ENCODE data around the gene FAF1.
"Not testable (repeated sequence)": the region's sequence is repeated elsewhere in the genome, so short reads cannot be mapped to it uniquely, and the experiment has no call there.

FAF1 gene

DNA sequence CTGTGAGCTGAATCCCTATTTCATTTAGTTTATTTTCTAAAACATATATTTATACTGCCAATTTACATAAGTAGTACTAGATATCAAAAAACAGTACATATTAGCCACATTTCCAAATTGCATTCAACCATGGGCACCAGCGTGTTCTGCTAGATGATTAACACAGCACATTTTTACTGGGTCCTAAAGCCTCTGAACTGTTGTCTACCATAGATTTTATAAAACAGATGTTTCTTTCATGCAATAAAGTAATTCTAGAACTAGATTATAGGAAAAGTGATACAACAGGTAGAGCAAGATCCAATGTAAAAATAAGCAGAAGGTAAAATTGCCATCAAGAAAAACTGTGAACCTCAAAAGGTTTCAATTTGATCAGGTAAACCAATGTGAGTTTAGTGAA lies 108.6 kb downstream of the FAF1 start:
- FAIRE-seq (no peak), DNase-seq (ENCODE audit: low spot score) (no peak)

DNA sequence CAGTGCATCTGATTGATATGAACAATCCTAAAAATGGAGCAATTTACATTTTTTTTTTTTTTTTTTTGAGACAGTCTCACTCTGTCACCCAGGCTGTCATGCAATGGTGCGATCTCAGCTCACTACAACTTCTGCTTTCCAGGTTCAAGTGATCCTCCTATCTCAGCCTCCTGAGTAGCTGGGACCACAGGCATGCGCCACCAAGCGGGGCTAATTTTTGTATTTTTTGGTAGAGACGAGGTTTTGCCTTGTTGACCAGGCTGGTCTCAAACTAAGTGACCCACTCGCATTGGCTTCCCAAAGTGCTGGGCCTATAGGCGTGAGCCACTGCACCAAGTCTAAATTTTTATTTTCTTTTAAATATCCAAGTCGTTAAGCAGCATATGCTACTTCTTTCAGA lies 109.0 kb downstream of the FAF1 start:
- no peak for DNase-seq (ENCODE audit: low spot score)
- no peak for FAIRE-seq

DNA sequence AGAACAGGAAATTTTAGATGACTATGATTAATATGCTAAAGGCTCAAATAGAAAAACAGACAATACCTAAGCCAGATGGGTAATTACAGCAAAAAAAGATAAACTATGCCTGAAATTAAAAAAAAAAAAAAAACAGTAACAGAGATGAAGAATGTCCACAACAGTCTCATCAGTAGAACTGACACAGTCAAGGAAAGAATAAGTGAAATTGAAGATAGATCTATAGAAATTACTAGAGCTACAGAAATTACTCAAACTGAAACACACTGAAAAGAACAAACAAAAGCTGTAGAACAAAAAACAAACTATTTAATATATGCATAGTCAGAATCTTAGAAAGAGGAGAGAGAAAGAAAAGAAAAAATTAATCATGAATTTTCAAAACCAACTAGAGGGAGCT lies 112.8 kb downstream of the FAF1 start:
- no peak for FAIRE-seq

DNA sequence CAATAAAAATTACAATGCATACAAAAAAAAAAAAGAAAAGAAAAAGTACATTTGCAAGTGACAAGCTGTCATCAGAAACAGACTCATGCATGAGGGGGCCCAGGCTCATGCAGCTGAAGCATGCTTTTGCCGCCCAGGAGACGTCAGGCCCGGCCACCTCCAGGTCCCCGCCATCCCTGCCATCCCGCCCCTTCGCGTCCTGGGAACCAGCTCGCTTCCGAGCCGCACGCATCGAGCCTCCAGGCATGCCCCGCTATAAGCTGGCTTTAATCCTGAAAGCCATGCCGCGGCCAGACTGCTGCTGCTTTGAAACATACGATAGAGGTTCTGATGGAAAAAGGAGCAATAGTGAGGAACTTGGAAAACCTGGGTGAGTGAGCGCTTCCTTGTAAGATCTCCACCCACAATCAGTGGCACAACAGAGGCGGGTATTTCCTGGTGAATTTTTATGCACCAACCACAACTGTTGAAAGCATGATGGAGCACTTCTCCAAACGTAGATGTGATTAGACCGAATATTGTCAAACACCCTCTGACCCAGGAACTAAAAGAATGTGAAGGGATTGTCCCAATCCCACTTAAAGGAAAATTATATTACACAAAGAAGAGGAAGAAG lies 113.7 kb downstream of the FAF1 start:
- DNase-seq (ENCODE audit: low spot score) (no peak), FAIRE-seq (no peak)

More for the DNA sequence above, 112.8 kb downstream of the FAF1 start:
- no peak for DNase-seq (ENCODE audit: low spot score)

DNA sequence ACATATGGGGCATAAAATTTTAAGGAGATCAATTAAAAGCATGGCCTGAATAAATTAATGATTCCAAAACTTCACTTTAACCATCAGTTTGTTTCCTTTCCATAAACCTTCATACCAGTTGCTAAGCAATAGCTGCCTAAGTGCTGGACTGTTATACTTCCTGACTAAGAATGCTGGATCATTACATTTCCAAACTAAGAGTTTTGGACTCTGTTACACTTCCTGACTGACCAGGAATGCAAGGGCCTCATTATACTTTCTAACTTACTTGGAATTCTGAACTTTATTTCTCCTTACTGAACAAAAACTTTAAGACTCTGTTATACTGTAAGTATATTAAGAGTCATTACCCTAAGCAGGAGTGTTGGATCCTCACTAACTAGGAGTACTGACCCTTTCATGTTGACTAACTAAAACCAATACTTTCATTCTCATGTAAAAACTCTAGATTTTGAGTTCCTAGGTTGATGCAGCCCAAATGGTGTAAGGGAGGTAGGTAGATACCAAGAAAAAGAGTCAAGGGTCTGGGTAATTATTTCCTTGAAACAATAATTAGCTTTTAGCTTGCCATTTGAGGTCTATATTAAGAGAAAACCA lies 118.2 kb downstream of the FAF1 start:
- FAIRE-seq: no peak
- DNase-seq (ENCODE audit: low spot score): no peak

DNA sequence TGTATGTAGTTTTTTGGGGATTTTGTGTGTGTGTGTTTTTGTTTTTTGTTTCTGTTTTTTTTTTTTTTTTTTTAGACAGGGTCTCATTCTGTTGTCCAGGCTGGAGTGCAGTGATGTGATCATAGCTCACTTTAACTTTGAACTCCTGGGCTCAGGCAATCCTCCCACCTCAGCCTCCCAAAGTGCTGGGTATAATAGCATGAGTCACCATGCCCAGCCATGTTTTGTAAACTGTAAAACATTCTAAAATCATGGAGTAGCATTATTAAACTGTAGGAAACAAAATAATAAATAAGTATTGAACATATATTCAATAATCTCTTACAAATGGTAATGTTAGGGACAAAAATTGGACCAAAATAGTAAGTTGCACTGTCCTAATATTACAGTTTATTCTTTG lies 124.0 kb downstream of the FAF1 start:
- FAIRE-seq (no peak), DNase-seq (ENCODE audit: low spot score) (no peak)

DNA sequence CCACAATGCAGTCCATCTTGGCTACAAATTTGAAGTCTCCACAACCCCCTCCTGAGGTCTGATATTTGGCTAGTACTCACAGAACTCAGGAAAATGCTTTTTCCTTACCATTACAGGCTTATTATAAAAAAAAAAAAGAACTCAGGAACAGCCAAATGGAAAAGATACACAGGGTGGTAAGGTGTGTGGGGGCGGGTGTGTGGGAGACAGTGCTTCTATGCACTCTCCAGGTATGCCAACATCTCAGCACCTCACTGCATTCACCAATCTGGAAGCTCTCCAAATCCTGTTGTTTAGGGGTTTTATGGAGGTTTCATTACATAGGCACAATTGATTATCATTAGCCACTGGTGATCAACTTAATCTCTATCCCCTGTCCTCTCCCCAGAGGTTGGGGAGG lies 126.9 kb downstream of the FAF1 start:
- FAIRE-seq: no peak
- no peak for DNase-seq (ENCODE audit: low spot score)

DNA sequence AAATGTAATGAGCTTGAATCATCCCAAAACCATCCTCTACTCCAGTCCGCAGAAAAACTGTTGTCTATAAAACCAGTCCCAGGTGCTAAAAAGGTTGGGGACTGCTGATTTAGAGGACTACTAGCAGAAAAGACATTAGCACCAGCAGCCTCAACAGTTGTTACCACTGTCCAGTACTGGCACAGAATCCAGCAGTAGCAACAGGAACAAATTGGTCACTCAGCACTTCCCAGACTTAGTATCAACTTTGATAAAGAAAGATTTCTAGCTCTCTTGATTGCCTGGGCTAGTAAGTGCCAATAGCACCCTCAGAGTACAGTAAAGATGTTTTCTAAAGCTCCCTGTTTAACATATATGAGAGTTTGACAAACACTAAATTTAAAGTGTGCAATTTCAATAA lies 127.9 kb downstream of the FAF1 start:
- FAIRE-seq: no peak
- DNase-seq (ENCODE audit: low spot score): no peak

DNA sequence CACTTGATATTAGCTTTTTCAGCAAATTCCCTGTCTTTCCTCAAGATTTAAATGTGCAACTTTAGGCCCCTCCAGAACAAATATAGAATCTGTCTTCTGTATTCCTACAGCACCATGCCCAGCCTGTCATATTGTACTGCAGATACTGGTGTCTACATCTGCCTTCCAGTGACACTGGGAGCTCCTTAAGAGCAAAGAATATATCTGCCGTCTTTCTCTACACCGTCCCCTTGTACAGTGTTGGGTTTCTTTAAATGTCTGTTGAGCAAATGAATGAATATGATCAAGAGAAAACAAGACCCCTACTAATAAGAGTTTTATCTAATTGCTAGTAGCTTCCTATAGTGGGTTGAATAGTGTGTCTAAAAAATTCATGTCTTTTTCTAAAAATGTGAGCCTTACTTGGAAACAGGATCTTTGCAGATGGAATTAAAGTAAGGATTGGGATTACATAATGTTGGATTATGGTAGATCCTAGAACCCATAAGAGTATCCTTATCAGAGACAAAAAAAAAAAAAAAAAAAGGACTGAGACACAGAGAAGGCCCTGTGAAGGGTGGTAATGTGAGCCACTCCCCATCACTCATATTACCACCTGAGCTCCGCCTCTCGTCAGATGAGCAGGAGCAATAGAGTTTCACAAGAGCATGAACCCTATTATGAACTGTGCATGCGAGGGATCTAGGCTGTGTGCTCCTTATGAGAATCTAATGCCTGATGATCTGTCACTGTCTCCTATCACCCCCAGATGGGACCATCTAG lies 128.6 kb downstream of the FAF1 start:
- FAIRE-seq (no peak), DNase-seq (ENCODE audit: low spot score) (no peak)

DNA sequence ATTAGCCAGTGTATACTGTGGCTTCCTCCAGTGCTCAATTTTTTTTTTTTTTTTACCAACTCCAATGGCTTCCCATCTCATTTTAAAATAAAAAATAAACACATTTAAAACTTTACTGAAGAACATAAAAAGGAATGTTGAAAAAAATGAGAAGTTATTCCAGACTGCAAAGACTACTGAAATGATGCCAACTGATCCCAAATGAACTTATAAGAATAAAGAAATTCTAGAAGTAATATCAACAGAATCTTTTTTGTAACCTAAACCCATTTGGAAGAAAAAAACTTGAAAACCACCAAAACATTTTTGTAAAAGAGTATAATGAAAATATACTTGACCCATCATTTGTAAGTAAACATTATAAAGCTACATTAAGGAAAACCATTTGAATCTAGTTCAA lies 129.4 kb downstream of the FAF1 start:
- DNase-seq (ENCODE audit: low spot score): no peak

DNA sequence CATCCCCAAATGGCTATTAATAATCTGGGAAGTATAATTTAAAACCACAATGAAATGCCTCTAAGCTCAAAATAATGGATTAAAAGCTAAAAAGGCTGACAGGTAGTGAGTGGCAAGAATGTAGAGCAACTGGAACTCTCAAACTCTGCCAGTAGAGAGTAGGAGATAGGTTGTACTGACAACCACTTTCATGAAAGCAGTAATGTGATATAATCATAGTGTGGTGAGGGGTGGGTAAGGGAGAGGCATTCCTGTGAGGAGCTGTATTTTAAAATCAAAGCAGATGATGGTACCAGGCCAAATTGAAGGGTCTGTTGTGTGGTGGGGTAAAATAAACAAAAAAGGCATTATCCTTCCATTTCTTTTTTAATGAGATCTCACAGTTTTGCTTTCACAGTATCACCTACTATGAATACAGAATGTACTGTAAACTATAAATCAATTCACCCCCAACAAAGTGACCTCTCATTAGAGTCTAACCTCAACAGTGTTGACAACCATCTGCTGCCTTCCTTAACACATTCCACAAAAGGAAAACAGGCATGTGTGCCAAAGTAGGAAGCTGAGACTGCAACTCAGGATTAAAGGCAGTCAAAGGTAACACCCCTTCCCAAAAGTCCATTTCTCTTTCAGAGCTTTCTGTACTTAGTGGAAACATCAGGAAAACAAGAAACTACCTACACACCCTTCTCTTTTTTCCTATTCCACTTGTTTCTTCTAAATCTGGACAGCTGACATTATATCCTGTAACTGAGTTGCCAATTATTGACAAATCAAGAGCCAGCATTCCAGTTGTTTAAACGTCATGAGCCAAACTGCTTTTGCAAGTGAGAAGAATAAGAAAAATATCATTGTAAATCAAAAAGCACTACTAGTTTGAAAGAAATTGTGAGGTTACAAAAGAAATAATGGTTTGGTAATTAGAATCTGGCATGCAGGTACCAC lies 130.8 kb downstream of the FAF1 start:
- FAIRE-seq (no peak), DNase-seq (ENCODE audit: low spot score) (no peak)

More for the DNA sequence above, 129.4 kb downstream of the FAF1 start:
- no peak for FAIRE-seq

DNA sequence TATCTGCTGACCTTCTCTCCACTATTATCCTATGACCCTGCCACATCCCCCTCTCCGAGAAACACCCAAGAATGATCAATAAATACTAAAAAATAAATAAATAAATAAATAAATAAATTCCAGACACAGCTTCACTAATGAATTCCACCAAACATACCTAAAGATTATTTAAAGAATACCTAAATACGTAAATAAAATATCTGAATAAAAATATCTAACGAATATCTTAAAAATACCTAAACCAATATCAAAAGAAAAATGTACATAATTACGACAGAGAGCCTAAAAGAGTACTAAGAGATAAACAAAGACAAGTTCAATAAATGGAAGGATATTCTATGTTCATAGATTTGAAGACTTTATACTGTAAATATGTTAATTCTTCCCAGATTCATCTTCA lies 132.5 kb downstream of the FAF1 start:
- DNase-seq (ENCODE audit: low spot score) (no peak), FAIRE-seq (no peak)

DNA sequence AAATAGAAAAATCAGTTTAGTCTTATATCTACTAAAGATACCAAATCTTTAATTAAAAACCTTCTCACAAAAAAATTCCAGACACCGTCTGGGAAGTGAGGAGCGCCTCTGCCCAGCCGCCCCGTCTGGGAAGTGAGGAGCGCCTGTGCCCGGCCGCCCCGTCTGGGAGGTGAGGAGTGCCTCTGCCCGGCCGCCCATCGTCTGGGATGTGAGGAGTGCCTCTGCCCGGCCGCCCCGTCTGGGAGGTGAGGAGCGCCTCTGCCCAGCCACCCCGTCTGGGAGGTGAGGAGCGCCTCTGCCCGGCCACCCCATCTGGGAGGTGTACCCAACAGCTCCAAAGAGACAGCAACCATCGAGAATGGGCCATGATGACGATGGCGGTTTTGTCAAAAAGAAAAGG lies 133.3 kb downstream of the FAF1 start:
- not testable (repeated sequence) for FAIRE-seq; DNase-seq (ENCODE audit: low spot score)

DNA sequence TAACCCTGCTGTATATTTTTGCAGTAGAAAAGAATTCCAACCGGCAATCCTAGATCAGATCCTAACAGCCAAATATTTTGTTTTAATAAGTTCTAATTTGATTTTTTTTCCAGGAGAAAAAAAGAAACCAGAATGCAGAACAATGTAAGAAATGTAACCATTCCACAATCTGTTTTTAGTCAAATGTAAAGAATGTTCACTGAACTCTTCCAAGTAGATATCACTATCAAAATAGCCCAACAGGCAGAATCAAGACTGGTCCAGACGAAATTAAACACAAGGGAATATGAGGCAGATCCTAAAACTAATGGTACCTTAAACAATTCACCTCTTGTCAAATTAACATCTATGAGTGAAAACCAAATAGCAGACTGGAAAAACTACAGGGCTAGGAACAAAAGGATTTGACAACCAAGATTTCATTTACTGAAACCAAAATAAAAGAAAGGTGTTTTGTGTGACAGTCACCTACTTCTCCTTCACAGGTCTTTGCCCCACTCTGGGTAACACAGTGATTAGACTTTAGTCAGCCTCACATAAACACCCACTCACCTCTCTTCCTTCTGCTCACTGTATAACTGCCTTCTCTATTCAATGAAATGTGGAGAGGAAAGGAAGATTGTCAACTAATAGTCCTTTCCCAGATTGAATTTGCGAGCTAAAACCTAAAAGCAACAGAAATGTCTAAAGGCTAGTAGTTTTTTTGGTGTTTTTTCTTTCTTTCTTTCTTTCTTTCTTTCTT lies 137.9 kb downstream of the FAF1 start:
- no peak for FAIRE-seq

DNA sequence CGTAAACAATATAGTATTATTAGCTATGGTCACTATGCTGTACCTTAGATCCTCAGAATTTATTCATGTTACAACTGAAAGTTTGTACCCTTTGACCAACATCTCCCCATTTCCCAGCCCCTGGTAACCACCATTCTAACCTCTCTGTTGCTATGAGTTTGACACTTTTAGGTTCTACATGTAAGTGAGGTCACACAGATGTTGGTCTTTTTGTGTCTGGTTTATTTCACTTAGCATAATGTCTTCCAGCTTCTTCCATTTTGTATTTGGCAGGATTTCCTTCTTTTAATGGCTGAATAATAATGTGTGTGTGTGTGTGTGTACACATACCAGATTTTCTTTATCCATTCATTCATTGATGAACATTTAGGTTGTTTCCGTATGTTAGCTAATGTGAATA lies 139.5 kb downstream of the FAF1 start:
- no peak for DNase-seq (ENCODE audit: low spot score)
- FAIRE-seq: no peak

More for the DNA sequence above, 137.9 kb downstream of the FAF1 start:
- no peak for DNase-seq (ENCODE audit: low spot score)

DNA sequence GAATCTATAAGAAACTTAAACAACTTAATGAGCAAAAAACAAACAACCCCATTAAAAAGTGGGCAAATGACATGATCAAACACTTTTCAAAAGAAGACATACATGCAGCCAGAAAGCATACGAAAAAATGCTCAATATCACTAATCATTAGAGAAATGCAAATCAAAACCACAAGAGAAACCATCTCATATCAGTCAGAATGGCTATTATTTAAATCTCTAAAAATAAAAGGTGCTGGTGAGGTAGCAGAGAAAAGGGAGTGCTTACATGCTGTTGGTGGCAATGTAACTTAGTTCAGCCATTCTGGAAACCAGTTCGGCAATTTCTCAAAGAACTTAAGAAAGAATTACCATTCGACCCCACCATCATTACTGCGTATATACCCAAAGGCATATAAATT lies 147.7 kb downstream of the FAF1 start:
- DNase-seq (ENCODE audit: low spot score) (no peak), FAIRE-seq (no peak)

DNA sequence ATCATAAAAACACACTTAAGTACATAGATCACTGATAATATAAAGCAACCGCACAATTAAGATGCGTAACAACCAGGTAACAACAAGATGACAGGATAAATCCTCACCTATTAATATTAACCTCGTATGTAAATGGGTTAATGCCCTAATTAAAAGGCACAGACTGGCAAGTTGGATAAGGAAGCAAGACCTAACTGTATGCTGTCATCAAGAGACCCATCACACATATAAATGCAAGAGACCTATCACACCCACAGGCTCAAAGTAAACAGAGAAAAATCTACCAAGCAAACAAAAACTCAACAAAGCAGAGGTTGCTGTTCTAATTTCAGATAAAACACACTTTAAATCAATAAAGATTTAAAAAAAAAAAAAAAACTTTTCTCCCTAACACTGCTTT lies 151.8 kb downstream of the FAF1 start:
- FAIRE-seq: no peak
- DNase-seq (ENCODE audit: low spot score): no peak

DNA sequence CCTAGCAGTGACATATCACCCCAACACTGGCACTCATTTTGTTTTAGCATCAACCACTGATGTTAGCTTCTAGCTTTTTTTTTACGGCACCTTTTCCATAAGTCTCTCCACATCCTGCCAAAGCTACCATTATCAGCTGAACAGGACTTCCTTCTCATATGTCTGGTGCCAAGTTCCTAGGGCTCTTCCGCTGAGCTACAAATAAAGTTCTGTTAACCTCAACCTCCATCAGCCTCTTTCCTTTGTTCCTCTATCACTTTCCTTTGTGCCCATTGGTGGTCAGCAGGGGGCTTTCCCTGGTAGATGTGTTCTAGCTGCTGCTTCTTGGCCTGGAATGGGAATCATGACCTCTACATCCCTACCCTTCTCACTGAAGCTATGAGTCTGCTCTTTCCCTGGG lies 163.8 kb downstream of the FAF1 start:
- DNase-seq (ENCODE audit: low spot score) (no peak), FAIRE-seq (no peak)

DNA sequence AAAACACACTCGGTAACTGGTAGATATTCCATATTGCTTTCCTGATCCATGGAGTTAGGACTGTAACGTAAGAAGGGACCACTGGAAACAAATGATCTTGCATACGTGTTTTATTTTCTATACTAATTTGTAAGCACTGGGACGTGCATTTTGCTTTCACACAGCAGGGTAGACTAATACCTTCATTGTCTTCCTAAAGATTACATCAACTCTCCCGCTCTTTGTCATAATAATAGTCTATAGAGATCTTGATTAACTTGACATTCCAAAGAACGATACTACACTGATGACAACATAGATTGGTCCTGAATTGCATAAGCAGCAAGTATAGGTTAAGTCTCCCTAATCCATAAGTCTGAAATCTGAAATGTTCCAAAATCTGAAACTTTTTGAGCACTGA lies 166.5 kb downstream of the FAF1 start:
- FAIRE-seq (no peak), DNase-seq (ENCODE audit: low spot score) (no peak)

DNA sequence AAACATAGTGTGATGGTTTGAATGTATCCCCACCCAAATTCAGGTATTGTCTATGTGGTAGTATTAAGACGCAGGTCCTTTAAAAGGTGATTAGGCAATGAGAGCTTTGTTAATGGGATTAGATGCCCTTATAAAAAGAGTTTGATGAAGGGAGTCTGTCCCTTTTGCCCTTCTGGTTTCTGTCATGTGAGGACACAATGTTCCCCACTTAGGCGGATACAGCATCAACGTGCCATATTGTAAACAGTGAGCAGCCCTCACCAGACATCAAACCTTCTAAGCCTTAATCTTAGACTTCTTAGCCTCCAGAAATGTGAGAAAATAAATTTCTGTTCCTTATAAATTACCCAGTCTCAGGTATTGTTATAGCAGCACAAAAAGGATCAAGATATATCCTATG lies 172.8 kb downstream of the FAF1 start:
- FAIRE-seq (no peak), DNase-seq (ENCODE audit: low spot score) (no peak)

DNA sequence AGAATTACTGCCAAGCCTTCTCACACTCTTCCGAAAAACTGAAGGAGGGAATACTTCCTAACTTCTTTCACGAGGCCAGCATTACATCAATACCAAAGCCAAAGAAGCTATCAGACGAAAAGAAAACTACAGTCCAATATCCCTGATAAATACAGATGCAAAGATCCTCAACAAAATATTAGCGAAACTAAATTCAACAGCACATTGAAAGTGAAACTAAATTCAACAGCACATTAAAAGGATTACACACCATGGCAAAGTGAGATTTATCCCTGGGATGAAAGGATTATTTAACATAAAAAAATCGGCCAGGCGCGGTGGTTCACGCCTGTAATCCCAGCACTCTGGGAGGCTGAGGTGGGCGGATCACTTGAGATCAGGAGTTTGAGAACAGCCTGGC lies 176.8 kb downstream of the FAF1 start:
- no peak for DNase-seq (ENCODE audit: low spot score)
- no peak for FAIRE-seq
